Measurements from ENCODE around the gene IL32. TPM values are rescaled to one million over a fixed set of nuclear protein-coding genes. Genes with fewer than 3 reads are reported as not detected.
"Not testable (repeated sequence)": the region's sequence is repeated elsewhere in the genome, so short reads cannot be mapped to it uniquely, and the experiment has no call there.

Gene IL32
- total RNA-seq, 1 donor from 2014 or later: 1.4 TPM

DNA sequence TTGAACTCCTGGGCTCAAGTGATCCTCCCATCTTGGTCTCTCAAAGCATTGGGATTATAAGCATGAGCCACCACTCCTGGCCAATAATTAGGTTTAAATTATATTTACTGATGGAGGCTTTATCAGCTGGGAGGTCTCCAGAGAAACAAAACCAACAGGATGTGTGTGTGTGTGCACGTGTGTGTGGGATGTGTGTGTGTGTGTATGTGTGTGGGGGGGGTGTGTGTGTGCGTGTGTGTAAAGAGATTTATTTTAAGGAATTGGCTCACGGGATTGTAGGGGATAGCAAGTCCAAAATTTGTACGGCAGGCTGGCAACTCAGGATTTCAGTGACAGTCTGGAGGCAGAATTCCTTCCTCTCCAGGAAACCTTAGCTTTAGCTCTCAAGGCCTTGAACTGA is 14.4 kb upstream of the IL32 start:
- Mint-ChIP-seq H3K4me1 (peaks cover 5% of the 10 kb centered on the region), H3K36me3 (peaks cover 5% of the 10 kb centered on the region), H3K9me3 (no peaks in the 10 kb centered on the region), H3K4me3 (peak overlapping the region; percentile 24), H3K27me3 (ENCODE audit: insufficient read depth, low read depth) (peaks cover 29% of the 10 kb centered on the region), H3K27ac (no peak overlapping the region)
- peaks cover 12% of the 10 kb centered on the region for H3F3A ChIP-seq (ENCODE audit: low read depth)
- no peaks in the 10 kb centered on the region for H3K36me3 ChIP-seq
- TF ChIP-seq EZH2 (IDR thresholded peaks at IDR 0.05) (no peak), EZH2phosphoT487 (IDR thresholded peaks at IDR 0.05) (no peak)
- TF ChIP-seq, protein P1, sequence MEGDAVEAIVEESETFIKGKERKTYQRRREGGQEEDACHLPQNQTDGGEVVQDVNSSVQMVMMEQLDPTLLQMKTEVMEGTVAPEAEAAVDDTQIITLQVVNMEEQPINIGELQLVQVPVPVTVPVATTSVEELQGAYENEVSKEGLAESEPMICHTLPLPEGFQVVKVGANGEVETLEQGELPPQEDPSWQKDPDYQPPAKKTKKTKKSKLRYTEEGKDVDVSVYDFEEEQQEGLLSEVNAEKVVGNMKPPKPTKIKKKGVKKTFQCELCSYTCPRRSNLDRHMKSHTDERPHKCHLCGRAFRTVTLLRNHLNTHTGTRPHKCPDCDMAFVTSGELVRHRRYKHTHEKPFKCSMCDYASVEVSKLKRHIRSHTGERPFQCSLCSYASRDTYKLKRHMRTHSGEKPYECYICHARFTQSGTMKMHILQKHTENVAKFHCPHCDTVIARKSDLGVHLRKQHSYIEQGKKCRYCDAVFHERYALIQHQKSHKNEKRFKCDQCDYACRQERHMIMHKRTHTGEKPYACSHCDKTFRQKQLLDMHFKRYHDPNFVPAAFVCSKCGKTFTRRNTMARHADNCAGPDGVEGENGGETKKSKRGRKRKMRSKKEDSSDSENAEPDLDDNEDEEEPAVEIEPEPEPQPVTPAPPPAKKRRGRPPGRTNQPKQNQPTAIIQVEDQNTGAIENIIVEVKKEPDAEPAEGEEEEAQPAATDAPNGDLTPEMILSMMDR (IDR thresholded peaks at IDR 0.05): no peak
- no peak overlapping the region for H3K9ac ChIP-seq
- H3K4me1 ChIP-seq: no peaks in the 10 kb centered on the region
- H3K27ac ChIP-seq: no peak overlapping the region
- no peak overlapping the region for H3K4me2 ChIP-seq
- H3K9me3 ChIP-seq (ENCODE audit: low read depth): no peaks in the 10 kb centered on the region
- no peak overlapping the region for H2AFZ ChIP-seq (replicated peaks)
- peaks cover 13% of the 10 kb centered on the region for H4K20me1 ChIP-seq (ENCODE audit: low read depth)
- DNase-seq (ENCODE audit: low spot score): no peak
- no peaks in the 10 kb centered on the region for H3K79me2 ChIP-seq (ENCODE audit: low read depth)
- H3K4me3 ChIP-seq: no peak overlapping the region
- H3K27me3 ChIP-seq: peaks cover 53% of the 10 kb centered on the region

DNA sequence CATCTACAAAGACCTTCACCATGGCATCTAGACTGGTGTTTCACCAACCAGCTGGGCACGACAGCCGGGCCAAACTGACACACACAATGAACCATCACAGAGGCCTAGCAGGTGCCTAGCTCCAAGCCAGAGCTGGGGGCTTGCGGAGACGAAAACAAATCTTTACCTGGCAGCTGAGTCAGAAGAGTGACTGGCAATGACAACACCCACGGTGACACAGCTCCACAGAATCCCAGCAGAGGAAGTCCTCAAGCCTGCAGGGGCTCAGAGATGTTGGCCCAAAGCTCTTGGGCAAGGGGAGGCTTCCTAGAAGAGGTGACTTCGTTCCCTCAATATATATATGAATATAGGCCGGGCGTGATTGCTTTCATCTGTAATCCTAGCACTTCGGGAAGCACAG is 13.9 kb upstream of the IL32 start:
- no peak overlapping the region for H3K4me3 Mint-ChIP-seq
- H3K9me3 Mint-ChIP-seq: no peaks in the 10 kb centered on the region
- no peak overlapping the region for H3K4me3 ChIP-seq
- H3K36me3 ChIP-seq: no peaks in the 10 kb centered on the region
- no peaks in the 10 kb centered on the region for H3K4me1 ChIP-seq
- TF ChIP-seq EZH2phosphoT487 (IDR thresholded peaks at IDR 0.05) (no peak), EZH2 (IDR thresholded peaks at IDR 0.05) (no peak)
- TF ChIP-seq, protein P1 (IDR thresholded peaks at IDR 0.05): no peak
- H3K27me3 Mint-ChIP-seq (ENCODE audit: insufficient read depth, low read depth): peaks cover 29% of the 10 kb centered on the region
- H3K27ac Mint-ChIP-seq: no peak overlapping the region
- H3K79me2 ChIP-seq (ENCODE audit: low read depth): no peaks in the 10 kb centered on the region
- H3F3A ChIP-seq (ENCODE audit: low read depth): peaks cover 12% of the 10 kb centered on the region
- H3K36me3 Mint-ChIP-seq: peaks cover 5% of the 10 kb centered on the region
- H3K27ac ChIP-seq: no peak overlapping the region
- peaks cover 14% of the 10 kb centered on the region for H4K20me1 ChIP-seq (ENCODE audit: low read depth)
- peaks cover 5% of the 10 kb centered on the region for H3K4me1 Mint-ChIP-seq
- no peak overlapping the region for H3K9ac ChIP-seq
- H3K4me2 ChIP-seq: no peak overlapping the region
- no peak overlapping the region for H2AFZ ChIP-seq (replicated peaks)
- H3K9me3 ChIP-seq (ENCODE audit: low read depth): no peaks in the 10 kb centered on the region
- DNase-seq (ENCODE audit: low spot score): no peak
- H3K27me3 ChIP-seq: peaks cover 49% of the 10 kb centered on the region

- not testable (repeated sequence) for H3K36me3 Mint-ChIP-seq, H3K4me1 Mint-ChIP-seq
- H4K20me1 ChIP-seq (ENCODE audit: low read depth): peaks cover 14% of the 10 kb centered on the region
Measured at GRCh38 chr16:3052571-3053329, 12.7 kb upstream of the IL32 start.

DNA sequence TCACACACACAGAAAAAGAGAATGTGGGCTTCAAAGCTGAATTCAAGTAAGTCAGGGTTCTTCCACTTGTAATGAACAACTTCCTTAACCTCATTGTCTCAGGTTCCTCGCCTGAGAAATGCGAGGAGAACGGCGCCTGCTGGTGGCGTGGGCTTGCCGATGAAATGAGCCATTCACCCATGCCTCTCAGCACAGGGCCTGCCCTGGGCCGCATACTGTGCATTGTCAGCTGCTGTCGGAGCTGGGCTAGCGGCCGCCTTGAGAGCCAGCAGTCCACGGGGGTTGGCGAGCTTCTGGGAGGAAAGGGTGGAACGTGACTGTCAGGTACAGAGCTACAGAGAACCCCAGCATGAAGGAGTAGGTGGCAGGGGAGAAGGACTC is 12.1 kb upstream of the IL32 start:
- peaks cover 15% of the 10 kb centered on the region for H3K27me3 Mint-ChIP-seq (ENCODE audit: insufficient read depth, low read depth)
- not testable (repeated sequence) for H3K36me3 ChIP-seq; H3K9ac ChIP-seq; H3K79me2 ChIP-seq (ENCODE audit: low read depth); H3K27ac Mint-ChIP-seq; H3K4me1 Mint-ChIP-seq; H3K27ac ChIP-seq; H3K4me3 Mint-ChIP-seq; H2AFZ ChIP-seq (replicated peaks); H3K36me3 Mint-ChIP-seq; H3K9me3 Mint-ChIP-seq; H3K4me3 ChIP-seq; H3F3A ChIP-seq (ENCODE audit: low read depth); DNase-seq (ENCODE audit: low spot score); H3K9me3 ChIP-seq (ENCODE audit: low read depth); H3K4me2 ChIP-seq; H3K4me1 ChIP-seq
- H4K20me1 ChIP-seq (ENCODE audit: low read depth): peaks cover 18% of the 10 kb centered on the region
- peaks cover 48% of the 10 kb centered on the region for H3K27me3 ChIP-seq

More at GRCh38 chr16:3052571-3053329, 12.7 kb upstream of the IL32 start:
- H3K4me1 ChIP-seq; DNase-seq (ENCODE audit: low spot score); H3K9ac ChIP-seq; H2AFZ ChIP-seq (replicated peaks); H3K9me3 ChIP-seq (ENCODE audit: low read depth); H3K79me2 ChIP-seq (ENCODE audit: low read depth); H3K27ac Mint-ChIP-seq; H3K9me3 Mint-ChIP-seq; H3K4me3 Mint-ChIP-seq; H3K4me2 ChIP-seq; H3K27ac ChIP-seq; H3K36me3 ChIP-seq; H3F3A ChIP-seq (ENCODE audit: low read depth); H3K4me3 ChIP-seq: not testable (repeated sequence)
- H3K27me3 Mint-ChIP-seq (ENCODE audit: insufficient read depth, low read depth): peaks cover 21% of the 10 kb centered on the region
- peaks cover 48% of the 10 kb centered on the region for H3K27me3 ChIP-seq

Data from neural progenitor cell (in vitro differentiated cells).